ENCODE results near the gene MSI2.

- TF ChIP-seq CTCF (IDR thresholded peaks at IDR 0.05) (no peak), POLR2A (IDR thresholded peaks at IDR 0.05) (no peak), POLR2AphosphoS5 (IDR thresholded peaks at IDR 0.05) (no peak)
Measured at GRCh38 chr17:57289613-57290012, 33.3 kb downstream of the MSI2 start.
